ENCODE data around the gene VIT. TPM values are rescaled to one million over a fixed set of nuclear protein-coding genes. Genes with fewer than 3 reads are reported as not detected.

Gene VIT
- total RNA-seq, 4 donors from 2014 or later = 21.3 to 42.7 (median 28.9) TPM

- Histone ChIP-seq H3K4me1 (no peaks in the 10 kb centered on the region), H3K9me3 (no peaks in the 10 kb centered on the region), H3K4me3 (no peak overlapping the region), H3K36me3 (no peaks in the 10 kb centered on the region), H3K27me3 (no peaks in the 10 kb centered on the region), H3K27ac (no peak overlapping the region)
- no peak for ATAC-seq
- TF ChIP-seq, protein P1, sequence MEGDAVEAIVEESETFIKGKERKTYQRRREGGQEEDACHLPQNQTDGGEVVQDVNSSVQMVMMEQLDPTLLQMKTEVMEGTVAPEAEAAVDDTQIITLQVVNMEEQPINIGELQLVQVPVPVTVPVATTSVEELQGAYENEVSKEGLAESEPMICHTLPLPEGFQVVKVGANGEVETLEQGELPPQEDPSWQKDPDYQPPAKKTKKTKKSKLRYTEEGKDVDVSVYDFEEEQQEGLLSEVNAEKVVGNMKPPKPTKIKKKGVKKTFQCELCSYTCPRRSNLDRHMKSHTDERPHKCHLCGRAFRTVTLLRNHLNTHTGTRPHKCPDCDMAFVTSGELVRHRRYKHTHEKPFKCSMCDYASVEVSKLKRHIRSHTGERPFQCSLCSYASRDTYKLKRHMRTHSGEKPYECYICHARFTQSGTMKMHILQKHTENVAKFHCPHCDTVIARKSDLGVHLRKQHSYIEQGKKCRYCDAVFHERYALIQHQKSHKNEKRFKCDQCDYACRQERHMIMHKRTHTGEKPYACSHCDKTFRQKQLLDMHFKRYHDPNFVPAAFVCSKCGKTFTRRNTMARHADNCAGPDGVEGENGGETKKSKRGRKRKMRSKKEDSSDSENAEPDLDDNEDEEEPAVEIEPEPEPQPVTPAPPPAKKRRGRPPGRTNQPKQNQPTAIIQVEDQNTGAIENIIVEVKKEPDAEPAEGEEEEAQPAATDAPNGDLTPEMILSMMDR (IDR thresholded peaks at IDR 0.05) = no peak
- TF ChIP-seq POLR2AphosphoS5 (IDR thresholded peaks at IDR 0.05) = no peak
- no peak for TF ChIP-seq POLR2A (IDR thresholded peaks at IDR 0.05)
- no peak for TF ChIP-seq EP300 (IDR thresholded peaks at IDR 0.05)
- WGBS, 2 donors (ENCODE audit: low coverage in 1 of 2) = 57 to 96% methylated on average over 3 to 4 of the region's 4 CpGs
Measured at GRCh38 chr2:36775806-36776205, 79.3 kb downstream of the VIT start.

DNA sequence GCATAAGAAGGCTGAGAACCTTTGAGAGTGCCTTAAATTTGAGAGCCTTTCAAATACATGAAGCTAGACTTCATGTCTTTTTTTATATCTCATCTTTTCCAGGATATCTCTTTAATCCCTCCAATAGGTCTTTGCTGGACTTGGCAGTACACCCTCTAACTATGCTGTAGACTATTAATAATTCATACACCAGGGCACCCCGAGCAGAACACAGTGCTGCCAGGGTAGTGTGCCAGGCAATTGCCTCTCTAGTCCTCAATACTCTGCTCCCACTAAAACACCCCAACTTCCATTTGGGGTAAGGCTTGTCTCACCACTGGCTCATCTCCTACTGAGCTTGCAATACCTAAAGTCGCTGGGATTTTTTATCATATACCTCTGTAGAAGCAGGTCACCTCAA lies 80.8 kb downstream of the VIT start:
- Histone ChIP-seq H3K4me1 (peaks cover 0 to 6% (median 0%) of the 10 kb centered on the region in 3 donors), H3K27me3 (no peaks in the 10 kb centered on the region), H3K36me3 (no peaks in the 10 kb centered on the region), H3K27ac (no peak overlapping the region), H3K4me3 (no peak overlapping the region), H3K9me3 (no peaks in the 10 kb centered on the region)
- 55% methylated on average over 2 of the region's 2 CpGs; no CpG with 5 or more reads in 1 of the 2 donors for WGBS, 2 donors (ENCODE audit: low coverage in 1 of 2)
- no peak for ATAC-seq
- no peak for TF ChIP-seq POLR2A (IDR thresholded peaks at IDR 0.05)
- TF ChIP-seq, protein P1 (IDR thresholded peaks at IDR 0.05) = no peak
- TF ChIP-seq POLR2AphosphoS5 (IDR thresholded peaks at IDR 0.05) = no peak
- TF ChIP-seq EP300 (IDR thresholded peaks at IDR 0.05) = no peak

DNA sequence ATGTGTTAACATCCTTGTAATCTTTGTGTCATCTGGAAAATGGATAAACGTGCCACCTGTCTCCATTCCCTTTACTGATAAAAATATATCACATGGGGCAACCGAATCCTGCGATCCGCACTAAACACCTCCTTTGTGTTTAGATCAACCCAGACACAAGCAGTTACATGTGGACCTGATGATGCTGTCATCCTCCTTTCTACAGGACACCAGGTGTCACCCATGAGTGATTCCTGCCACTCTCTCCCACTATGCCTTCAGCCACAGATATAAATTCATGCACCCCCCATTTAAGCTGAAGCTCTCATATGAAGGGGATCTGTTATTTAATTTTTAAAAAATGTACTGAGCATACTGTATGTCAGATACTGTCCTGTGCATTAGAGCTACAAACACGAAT lies 81.3 kb downstream of the VIT start:
- H3K27me3 ChIP-seq = no peaks in the 10 kb centered on the region
- no peaks in the 10 kb centered on the region for H3K36me3 ChIP-seq
- no peak for ATAC-seq
- TF ChIP-seq POLR2A (IDR thresholded peaks at IDR 0.05) = no peak
- no peak for TF ChIP-seq POLR2AphosphoS5 (IDR thresholded peaks at IDR 0.05)
- no peak for TF ChIP-seq EP300 (IDR thresholded peaks at IDR 0.05)
- TF ChIP-seq, protein P1 (IDR thresholded peaks at IDR 0.05) = no peak
- no peak overlapping the region for H3K27ac ChIP-seq
- 72 to 87% methylated on average over 5 of the region's 5 CpGs for WGBS, 2 donors (ENCODE audit: low coverage in 1 of 2)
- H3K4me1 ChIP-seq = peaks cover 0 to 12% (median 0%) of the 10 kb centered on the region in 3 donors
- no peaks in the 10 kb centered on the region for H3K9me3 ChIP-seq
- H3K4me3 ChIP-seq = no peak overlapping the region

GRCh38 chr2:36779462-36779861 lies 83.0 kb downstream of the VIT start:
- Histone ChIP-seq H3K27ac (no peak overlapping the region), H3K36me3 (no peaks in the 10 kb centered on the region), H3K4me3 (no peak overlapping the region), H3K4me1 (peaks cover 0 to 13% (median 0%) of the 10 kb centered on the region in 3 donors), H3K9me3 (no peaks in the 10 kb centered on the region), H3K27me3 (no peaks in the 10 kb centered on the region)
- TF ChIP-seq, protein P1 (IDR thresholded peaks at IDR 0.05) = no peak
- TF ChIP-seq POLR2A (IDR thresholded peaks at IDR 0.05) (no peak), EP300 (IDR thresholded peaks at IDR 0.05) (no peak), POLR2AphosphoS5 (IDR thresholded peaks at IDR 0.05) (no peak)
- 73 to 88% methylated on average over 2 of the region's 2 CpGs for WGBS, 2 donors (ENCODE audit: low coverage in 1 of 2)
- ATAC-seq = no peak

DNA sequence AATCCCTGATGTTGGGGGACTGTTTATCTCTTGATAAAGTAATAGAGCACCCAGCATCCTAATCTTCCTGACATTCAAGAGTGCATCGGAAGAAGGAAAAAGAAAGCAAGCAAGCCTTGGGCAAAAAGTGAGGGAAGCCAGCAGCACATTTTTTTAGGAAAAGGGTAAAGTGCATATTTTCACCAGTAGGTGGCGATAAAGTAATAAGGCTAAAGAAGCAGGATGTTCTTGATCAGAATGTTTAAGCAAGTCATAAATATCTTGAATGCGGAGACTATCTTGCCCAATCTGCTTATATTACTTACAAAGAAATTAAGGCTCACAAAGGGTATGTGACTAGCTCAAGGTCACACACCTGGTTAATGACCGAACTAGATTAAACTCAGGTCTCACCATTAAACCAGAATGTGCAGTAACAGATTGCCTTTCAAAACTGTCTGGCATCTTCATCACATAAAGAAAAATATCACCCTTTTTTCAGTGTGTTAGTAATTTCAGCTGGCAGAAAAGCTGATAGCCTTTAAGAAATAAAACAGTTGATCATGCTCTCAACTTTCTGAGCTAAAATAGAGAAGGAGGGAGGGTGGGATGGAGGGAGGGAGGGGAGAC lies 83.8 kb downstream of the VIT start:
- no peak overlapping the region for H3K4me3 ChIP-seq
- peaks cover 0 to 13% (median 0%) of the 10 kb centered on the region in 3 donors for H3K4me1 ChIP-seq
- peak; percentile 44 for ATAC-seq
- no peaks in the 10 kb centered on the region for H3K36me3 ChIP-seq
- no peak overlapping the region for H3K27ac ChIP-seq
- H3K9me3 ChIP-seq = no peaks in the 10 kb centered on the region
- 0 to 4% methylated on average over 4 of the region's 4 CpGs for WGBS, 2 donors (ENCODE audit: low coverage in 1 of 2)
- TF ChIP-seq POLR2A (IDR thresholded peaks at IDR 0.05) (no peak), EP300 (IDR thresholded peaks at IDR 0.05) (no peak), POLR2AphosphoS5 (IDR thresholded peaks at IDR 0.05) (no peak)
- TF ChIP-seq, protein P1 (IDR thresholded peaks at IDR 0.05) = peak; percentile 76 to 87 (median 81)
- no peaks in the 10 kb centered on the region for H3K27me3 ChIP-seq
